H1 (cell line): ENCODE results near the gene SLC6A3. TPM values are rescaled to one million over a fixed set of nuclear protein-coding genes. Genes with fewer than 3 reads are reported as not detected.

ENCODE experiments used
- POLR2A ChIP-seq, 2 experiments: IDR thresholded peaks; 1 replicate in 1 of 2; 2 replicates in 1 of 2; pipeline ENCODE4 v1.6.1; 2011; ENCODE audit warnings: low read depth in 2 of 2, low read length in 2 of 2, mild to moderate bottlenecking in 2 of 2; ENCODE audit errors: control extremely low read depth in 1 of 2
- RAD21 ChIP-seq, 2 experiments: IDR thresholded peaks in 1 of 2; conservative IDR thresholded peaks in 1 of 2; 2 replicates each; pipeline ENCODE4 v1.6.1; 2011; ENCODE audit warnings: low read depth in 2 of 2, low read length in 2 of 2, improper control_type of control experiment in 1 of 2, inconsistent platforms in 1 of 2, mild to moderate bottlenecking in 1 of 2, moderate library complexity in 1 of 2
- SUZ12 ChIP-seq: fragments of 200-600 bp; sonication (generic); IDR thresholded peaks from 2 replicates; pipeline ENCODE4 v1.6.1; 2012; ENCODE audit warnings: mild to moderate bottlenecking, inconsistent platforms, low read length, moderate library complexity, mixed read lengths
- polyA plus RNA-seq, 7 experiments: library from polyadenylated mRNA; depleted of rRNA in 3 of 7; stranded (reverse) in 5 of 7; unstranded in 2 of 7; fragments of >200 nt in 5 of 7; fragments of 200-250 nt in 2 of 7; gene quantifications; 1 replicate in 5 of 7; 2 replicates in 1 of 7; 4 replicates in 1 of 7; pipeline versions ENCODE4 v1.2.1 to v1.2.3, GENCODE V29; 2011 to 2013; ENCODE audit warnings: missing spikeins in 2 of 7, mixed read lengths in 2 of 7
- total RNA-seq: library from RNA; stranded (reverse); fragmentation: NEBNext Ultra II Directional; extraction: Animal tissue kit (Norgen Biotek cat#: 25700); gene quantifications from 2 replicates; pipeline ENCODE4 v1.2.1, GENCODE V29; 2021

The SLC6A3 gene
- total and polyA plus RNA-seq, 2 of the 8 experiments (the other 6 are each of a cell fraction or from before 2014, with no cell fraction given) = 0.48 to 0.91 TPM

DNA sequence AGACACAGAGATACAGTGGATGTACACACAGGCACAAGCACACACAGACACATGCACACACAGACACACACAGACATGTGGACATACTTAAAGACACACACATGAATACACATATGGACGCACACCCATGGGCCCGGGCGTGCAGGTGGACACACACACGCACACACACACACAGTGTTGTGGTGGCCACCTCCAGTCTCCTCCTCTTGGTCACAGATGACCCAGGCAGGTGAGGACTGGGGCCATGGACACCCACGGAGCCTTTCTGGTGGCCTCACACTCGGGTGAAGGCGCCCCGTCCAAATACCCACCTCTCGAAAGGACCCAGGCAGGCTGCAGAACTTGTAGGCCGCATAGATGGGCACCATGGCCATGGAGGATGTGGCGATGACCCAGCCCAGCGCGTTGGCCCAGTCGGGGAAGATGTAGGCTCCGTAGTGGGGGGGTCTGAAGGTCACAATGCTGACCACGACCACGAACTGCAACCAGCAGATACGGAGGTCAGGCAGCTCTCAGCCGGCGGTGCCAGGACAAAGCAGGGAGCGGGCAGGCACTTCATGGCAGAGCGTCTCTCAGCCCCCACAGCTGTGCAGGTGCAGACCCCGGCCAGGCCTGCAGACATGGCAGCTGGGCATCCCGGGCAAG lies 42.5 kb downstream of the SLC6A3 start (continued):
- TF ChIP-seq RAD21 (IDR thresholded peaks at IDR 0.05 in 1 of 2, conservative IDR thresholded peaks at IDR 0.05 in 1 of 2; ENCODE audit: low read depth in 2 of 2, low read length in 2 of 2) (no peak), SUZ12 (no peak), POLR2A (IDR thresholded peaks at IDR 0.05; ENCODE audit: control extremely low read depth in 1 of 2, low read depth in 2 of 2, low read length in 2 of 2) (no peak)
- TF ChIP-seq, all 59 proteins: peak for 0
